Dedifferentiated amniotic fluid mesenchymal stem cell (primary cell): ENCODE results near the gene EHBP1.
A peak's percentile ranks its signal among the peaks of the same experiment; 100 is the strongest.

Source experiments
- DNase-seq: peaks from one replicate; pipeline ENCODE4 v3.0.0-alpha.2; 2016; ENCODE audit errors: extremely low spot score

The EHBP1 gene

GRCh38 chr2:62705007-62705829, at the start of gene EHBP1:
TSS of gene EHBP1 (plus strand) at chr2:62705713. CDS start at chr2:62707192, 1,479 bp downstream.
- DNase-seq: peak; percentile 100

GRCh38 chr2:62657783-62658182, 47.7 kb upstream of the EHBP1 start:
- DNase-seq: no peak

GRCh38 chr2:62658891-62659290, 46.6 kb upstream of the EHBP1 start:
- DNase-seq: no peak

GRCh38 chr2:62660087-62660486, 45.4 kb upstream of the EHBP1 start:
- DNase-seq: no peak

- DNase-seq: peak; percentile 79
These were observed 44.8 kb upstream of the EHBP1 start for GRCh38 chr2:62660582-62661262.

GRCh38 chr2:62661263-62661635, 44.3 kb upstream of the EHBP1 start:
- DNase-seq: no peak

GRCh38 chr2:62662131-62662530, 43.4 kb upstream of the EHBP1 start:
- DNase-seq: no peak

GRCh38 chr2:62662554-62662953, 43.0 kb upstream of the EHBP1 start:
- DNase-seq: no peak

- DNase-seq: peak; percentile 98
These were observed 42.1 kb upstream of the EHBP1 start for GRCh38 chr2:62663411-62663810.

GRCh38 chr2:62663920-62664795, 41.4 kb upstream of the EHBP1 start:
- peak; percentile 86 for DNase-seq

- DNase-seq: no peak
These were observed 40.1 kb upstream of the EHBP1 start for GRCh38 chr2:62665446-62665845.

- no peak for DNase-seq
These were observed 36.3 kb upstream of the EHBP1 start for GRCh38 chr2:62669180-62669579.

- peak; percentile 71 for DNase-seq
These were observed 32.9 kb upstream of the EHBP1 start for GRCh38 chr2:62672601-62673000.

GRCh38 chr2:62675062-62675461, 30.5 kb upstream of the EHBP1 start:
- no peak for DNase-seq

GRCh38 chr2:62685256-62685655, 20.3 kb upstream of the EHBP1 start:
- no peak for DNase-seq

- DNase-seq: no peak
These were observed 19.4 kb upstream of the EHBP1 start for GRCh38 chr2:62686012-62686685.

GRCh38 chr2:62687636-62688035, 17.9 kb upstream of the EHBP1 start:
- no peak for DNase-seq

- no peak for DNase-seq
These were observed 16.7 kb upstream of the EHBP1 start for GRCh38 chr2:62688771-62689170.

GRCh38 chr2:62691186-62691585, 14.3 kb upstream of the EHBP1 start:
- no peak for DNase-seq

GRCh38 chr2:62692225-62692624, 13.3 kb upstream of the EHBP1 start:
- DNase-seq: no peak

GRCh38 chr2:62698653-62699052, 6.9 kb upstream of the EHBP1 start:
- DNase-seq: no peak

- DNase-seq: no peak
These were observed 883 bp upstream of the EHBP1 start for GRCh38 chr2:62704654-62705006.
